HG02571 (cell line): ENCODE measurements around the gene JADE1.
A peak's percentile ranks its signal among the peaks of the same experiment; 100 is the strongest.

Experiments
- ATAC-seq: cut with Tn5 transposase; IDR thresholded peaks from one replicate; pipeline ENCODE4 v1.9.1; 2021; ENCODE audit warnings: mild to moderate bottlenecking, moderate library complexity; ENCODE audit not compliant: unreplicated experiment

JADE1 gene

DNA sequence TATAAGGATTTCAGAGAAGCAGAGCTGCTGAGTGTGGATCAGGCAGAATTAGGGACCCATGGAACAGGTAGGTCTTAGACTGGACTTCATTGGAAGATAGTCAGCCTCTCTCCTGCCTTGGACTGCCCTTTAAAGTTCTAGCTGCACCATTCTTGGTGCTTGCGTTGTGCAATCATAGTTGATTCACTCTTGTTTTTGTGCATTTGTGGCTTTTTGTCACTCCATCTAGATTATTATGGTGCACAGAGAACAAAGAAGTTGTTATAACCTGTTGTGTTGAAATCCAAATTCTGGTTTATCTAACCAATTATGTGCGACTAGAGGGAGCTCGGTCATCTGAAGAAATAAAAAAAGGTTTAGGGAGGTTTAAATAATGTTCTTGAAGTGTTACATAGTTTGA, 59.3 kb downstream of the JADE1 start:
- ATAC-seq = no peak

DNA sequence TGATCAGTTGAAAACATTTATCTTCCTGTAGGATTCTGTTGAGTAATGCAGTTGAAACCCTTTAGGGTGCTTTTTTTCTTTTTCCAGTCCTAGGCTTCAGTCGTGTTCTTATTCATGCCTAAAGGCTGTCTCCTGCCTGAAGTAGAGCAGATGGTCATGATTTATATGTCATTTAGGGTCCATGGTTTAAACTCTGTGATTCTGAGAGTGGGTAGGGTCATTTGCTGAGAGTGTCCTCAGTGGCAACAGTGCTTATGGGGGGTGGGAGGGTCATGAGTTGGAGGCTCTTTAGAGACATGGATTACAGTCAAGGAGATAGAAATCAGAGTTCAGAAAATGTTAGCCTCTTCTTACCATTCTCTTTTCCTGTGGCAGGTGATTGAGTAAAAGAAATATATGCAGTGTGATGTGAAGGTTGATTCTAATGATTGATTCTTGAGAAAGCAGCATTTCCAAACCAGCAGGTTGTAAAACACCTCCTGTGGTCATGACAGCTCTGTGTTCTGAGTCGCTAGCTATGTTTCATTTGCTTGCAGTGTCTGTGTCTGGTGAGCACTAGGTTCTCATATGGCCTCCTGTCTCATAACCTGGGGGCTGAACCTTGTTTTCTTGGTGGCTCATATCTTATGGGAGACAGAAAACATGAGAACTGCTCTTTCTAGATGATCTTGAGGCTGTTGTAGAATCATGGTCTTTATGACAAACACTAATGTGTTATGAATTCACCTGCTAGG, 60.4 kb downstream of the JADE1 start:
- ATAC-seq = no peak

DNA sequence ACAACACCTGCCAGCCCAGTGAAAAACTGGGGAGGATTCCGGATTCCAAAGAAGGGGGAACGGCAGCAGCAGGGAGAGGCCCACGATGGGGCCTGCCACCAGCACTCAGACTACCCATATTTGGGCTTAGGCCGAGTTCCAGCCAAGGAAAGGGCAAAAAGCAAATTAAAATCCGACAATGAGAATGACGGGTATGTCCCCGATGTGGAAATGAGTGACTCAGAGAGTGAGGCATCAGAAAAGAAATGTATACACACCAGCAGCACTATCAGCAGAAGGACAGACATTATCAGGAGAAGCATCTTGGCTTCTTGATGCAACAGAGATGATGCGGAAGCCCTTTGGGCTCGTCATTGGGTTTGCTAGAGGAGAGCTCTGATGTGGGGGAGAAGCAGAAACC, 62.4 kb downstream of the JADE1 start:
- no peak for ATAC-seq

DNA sequence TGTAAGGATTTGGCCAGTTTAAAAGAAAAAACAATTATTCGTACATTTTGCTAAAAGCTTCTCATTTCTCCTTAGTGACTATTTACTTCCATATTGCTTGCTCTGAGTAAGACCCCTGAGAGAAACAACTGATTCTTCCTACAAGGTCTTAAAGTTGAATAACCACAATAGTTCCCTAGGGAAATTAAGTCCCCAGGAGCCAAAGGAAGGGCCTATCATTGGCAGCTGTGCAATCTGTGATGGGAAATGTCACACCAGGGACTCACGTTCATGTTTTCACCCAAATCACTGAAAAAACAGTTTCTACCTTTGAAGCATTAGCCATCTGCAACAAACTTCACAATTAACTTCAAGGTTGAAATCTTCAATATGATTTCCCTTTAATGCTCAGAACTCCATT, 66.7 kb downstream of the JADE1 start:
- no peak for ATAC-seq

DNA sequence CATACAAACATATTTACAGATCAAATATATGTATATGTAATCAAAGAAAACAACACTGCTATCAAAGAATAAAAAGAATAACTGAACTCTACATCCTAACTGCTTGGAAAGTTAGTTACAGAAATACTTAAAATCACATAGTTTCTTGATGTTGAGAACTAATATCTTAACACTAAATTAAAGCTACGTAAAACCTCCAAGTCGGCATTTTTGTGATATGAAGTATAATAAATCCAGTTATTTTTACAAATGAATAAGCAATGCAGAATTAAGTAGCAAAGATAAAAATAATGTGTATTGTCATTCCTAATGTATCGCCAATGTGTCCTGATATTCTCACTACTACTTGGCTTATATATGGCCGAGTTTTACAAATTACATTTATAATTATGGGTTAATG, 68.4 kb downstream of the JADE1 start:
- no peak for ATAC-seq

DNA sequence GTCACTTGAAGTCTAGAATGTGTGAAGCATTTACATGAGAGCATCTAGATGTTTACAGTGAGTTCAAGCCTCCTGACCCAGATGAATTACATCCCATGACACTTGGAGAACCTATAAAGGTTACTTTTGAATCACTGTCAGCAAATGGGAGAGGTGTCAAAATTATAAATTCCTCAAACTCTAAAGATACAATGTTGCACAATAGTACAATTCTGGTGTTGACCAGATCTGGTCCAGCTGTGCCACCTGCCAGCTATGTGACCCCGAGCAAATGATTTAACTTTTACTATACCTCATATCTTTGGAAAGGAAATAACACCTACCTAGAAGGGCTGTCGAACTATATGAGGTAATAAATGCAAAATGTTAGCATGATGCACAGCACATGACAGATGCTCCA, 69.8 kb downstream of the JADE1 start:
- ATAC-seq = no peak

DNA sequence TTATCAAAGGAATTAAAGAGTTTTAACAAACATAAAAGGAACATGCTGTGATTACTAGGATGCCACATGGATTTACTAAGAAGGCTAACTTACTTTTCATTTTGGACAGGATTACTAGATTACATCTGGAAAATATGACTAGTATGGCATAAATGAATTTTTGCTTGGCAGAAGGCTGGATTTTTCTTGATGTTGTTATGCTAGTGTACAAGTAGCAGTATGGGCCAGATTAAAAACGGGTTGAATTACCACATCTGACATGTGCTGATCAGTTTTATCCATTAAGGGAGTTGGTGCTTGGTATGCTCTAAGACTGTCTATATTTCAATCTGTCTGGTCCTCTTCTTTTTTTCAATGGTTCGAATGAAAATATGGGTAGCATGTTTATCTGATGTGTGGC, 70.5 kb downstream of the JADE1 start:
- ATAC-seq = no peak

DNA sequence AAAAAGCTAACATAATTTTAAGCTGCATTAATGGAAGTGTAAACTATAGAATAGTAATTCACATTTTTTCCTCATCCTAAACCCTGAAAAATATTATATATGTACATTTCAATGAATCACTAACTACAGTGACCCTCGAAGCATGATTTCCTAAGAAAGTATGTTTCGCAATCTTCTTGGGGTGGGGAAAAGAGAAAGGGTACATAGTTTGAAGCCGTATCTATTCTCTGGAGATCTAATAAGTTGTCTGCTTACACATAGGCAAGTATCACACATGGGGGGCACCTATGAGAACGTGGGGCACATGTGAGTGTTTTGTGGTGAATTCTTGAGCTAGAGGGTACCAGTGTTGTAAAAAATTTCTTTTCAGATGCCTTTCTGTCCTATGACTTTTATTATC, 71.2 kb downstream of the JADE1 start:
- no peak for ATAC-seq

DNA sequence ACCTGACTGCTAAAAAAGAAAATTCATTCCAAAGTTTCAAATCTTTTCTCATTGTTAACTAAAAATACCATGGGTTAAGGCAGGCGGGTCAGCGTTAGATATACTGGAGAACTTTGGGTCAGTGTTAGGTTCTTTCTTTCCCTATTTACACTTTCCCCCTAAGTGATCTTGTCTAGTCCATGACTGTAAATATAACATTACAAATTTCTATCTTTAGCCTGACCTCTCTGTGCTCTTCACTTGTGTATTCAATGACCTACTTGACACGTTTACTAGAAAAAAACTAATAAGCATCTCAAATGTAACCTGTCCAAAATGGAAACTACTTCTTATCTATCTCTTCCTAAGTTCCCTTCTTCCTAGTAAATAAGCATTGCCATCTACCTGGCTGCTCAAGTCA, 95.3 kb downstream of the JADE1 start:
- ATAC-seq = no peak

DNA sequence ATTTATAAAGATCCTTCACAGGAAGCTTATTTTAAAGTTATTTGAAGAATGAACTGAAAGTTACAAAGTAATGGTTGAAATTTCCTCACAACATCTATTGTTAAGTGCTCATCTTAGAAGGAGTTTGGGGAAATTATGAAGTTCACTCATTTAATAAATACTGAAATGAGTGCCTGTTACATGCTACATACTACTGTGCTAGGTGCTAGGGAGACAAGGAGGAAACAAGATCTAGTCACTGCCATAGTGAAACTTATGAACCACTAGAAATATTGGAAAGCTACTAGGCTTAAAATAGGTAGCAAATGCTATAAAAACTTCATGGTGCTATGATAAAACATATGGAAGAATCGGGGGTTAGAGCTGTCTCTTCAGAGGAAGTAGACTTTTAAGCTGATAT, 97.1 kb downstream of the JADE1 start:
- no peak for ATAC-seq

DNA sequence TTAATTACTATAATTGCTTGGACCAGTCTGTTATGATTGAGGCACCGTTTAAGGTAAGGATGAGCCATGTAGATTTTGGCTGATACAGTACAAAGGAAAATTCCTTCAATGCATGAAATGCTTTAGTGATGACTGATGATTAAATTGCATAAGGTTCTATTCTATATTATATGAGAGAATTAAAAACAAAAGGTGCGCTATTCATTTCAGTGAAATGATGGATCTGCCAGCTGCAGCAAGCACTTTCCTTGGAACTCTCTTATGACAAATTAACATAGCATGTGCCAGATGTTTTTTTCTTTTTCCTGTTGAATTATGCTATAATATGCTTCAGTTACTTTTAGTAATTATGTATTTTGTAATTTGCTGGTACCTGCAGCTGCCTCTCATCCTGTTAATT, 98.5 kb downstream of the JADE1 start:
- ATAC-seq = no peak

DNA sequence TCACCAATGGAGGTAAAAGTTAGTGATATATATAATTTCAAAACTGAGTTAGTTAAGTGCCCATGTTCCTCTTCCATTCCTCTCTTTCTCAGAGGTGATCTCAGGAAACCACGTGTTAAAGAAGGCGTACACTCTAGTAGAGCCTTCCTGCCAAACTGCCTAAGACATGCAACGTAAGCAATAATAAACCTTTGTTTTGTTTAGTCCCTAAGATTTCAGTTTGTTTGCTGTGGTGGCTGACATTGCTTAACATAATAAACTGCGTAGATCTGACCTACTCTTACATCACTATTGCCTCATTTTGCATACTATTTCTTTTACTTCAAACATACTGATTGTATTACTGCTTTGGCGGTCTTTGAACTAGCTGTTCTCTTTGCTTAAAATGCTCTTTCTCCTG, 99.2 kb downstream of the JADE1 start:
- ATAC-seq = no peak

DNA sequence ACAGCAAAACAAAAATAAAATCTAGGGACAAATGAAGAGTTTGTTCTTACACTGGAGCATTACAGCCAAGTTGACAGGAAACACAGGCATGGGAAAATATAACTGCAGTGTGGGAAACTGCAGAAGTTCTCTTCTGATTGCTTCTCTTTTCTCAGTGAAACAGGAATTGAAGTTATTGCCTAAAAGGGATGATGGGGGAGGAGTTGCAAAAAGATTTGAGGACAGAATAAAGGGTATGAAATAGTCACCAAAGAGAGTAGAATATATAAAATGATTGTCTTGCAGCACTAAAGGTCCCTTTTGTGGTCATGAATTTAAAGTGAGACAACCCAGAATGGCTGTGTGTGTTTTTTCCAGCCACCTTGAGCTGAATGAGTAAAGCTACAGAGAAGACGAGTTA, 103.7 kb downstream of the JADE1 start:
- ATAC-seq = no peak

DNA sequence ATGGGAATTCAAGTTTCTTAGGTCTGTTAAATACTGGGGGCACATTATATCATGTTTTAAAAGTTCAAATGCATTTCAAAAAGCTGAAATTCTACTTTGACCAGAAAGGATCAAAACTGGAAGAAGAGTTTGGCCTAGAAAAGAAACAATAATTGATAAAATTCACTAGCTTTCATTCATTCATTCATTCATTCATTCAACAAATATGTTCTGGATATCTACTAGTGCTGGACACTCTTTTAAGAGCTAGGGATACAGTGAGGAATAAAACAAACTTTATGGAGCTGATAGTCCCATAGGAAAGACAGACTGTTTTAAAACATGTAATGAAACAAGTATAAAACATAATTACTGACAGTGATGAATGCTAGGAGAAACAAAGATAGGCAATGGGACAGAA, 106.0 kb downstream of the JADE1 start:
- ATAC-seq = no peak

DNA sequence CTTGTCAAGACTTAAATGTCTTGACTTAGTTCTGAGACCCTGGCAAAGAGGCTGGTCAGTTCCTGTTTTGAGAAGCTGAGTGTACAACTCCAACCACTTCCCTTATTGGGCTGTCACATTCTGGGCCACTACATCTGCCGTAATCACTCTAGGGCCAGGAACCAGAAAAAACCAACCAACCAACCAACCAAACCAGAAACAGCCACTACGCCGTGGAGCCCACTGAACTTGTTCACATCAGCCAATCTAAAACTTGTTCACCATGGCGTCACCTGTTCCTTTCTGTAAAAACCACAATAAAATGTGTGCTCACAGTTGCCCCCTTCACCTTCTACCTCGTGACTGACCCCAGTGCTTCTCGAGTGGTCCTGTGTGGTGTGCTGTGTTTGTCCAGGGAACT, 107.3 kb downstream of the JADE1 start:
- ATAC-seq = peak; percentile 86

DNA sequence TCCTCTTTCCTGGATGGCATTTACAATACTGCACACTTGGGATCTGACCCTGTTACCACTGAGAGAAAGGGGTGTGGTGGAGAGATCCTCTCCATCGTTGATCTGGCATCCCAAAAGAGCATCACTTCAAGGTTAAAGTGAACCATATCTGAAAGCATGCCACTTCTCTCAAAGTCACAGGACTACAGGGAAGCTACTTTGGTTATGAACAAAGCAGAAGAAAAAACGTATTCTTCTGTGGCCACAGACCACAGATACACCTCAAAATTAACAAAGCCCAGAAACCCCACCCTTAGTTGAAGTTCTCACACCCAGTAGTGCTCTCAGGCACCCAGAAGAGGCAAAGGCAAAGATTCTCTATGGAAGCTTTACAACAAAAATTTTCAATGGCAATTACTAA, 108.3 kb downstream of the JADE1 start:
- ATAC-seq = peak; percentile 56

DNA sequence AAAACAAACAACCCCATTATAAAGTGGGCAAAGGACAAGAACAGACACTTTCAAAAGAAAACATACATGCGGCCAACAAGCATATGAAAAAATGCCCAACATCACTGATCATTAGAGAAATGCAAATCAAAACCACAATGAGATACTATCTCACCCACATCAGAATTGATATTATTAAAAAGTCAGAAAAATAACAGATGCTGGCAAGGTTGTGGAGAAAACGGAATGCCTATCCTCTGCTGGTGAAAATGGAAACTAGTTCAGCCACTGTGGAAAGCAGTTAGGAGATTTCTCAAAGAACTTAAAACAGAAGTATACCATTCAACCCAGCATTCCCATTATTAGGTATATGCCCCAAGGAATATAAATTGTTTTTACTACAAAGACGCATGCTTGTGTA, 112.5 kb downstream of the JADE1 start:
- no peak for ATAC-seq
